Activated T-cell treated with anti-CD3 and anti-CD28 coated beads, Interleukin-2, amount 50 U/mL, for 24 hours (primary cell): ENCODE measurements around the gene MUC6.

Source experiments
- DNase-seq: peaks from one replicate; pipeline ENCODE4 v3.0.0-alpha.2; 2020
- H3K27ac Mint-ChIP-seq: 2 replicates; pipeline ENCODE4 v1.8.0; 2020; ENCODE audit warnings: mild to moderate bottlenecking, mixed read lengths
- H3K27me3 Mint-ChIP-seq: 2 replicates; pipeline ENCODE4 v1.8.0; 2020; ENCODE audit warnings: mixed read lengths
- H3K36me3 Mint-ChIP-seq: 2 replicates; pipeline ENCODE4 v1.8.0; 2020; ENCODE audit warnings: low read depth, mixed read lengths
- H3K4me1 Mint-ChIP-seq: 2 replicates; pipeline ENCODE4 v1.8.0; 2020; ENCODE audit warnings: low read depth, mixed read lengths
- H3K4me3 Mint-ChIP-seq: 2 replicates; pipeline ENCODE4 v1.8.0; 2020; ENCODE audit warnings: mild to moderate bottlenecking, moderate library complexity, mixed read lengths
- H3K9me3 Mint-ChIP-seq: 2 replicates; pipeline ENCODE4 v1.8.0; 2020; ENCODE audit warnings: mixed read lengths

MUC6 gene

DNA sequence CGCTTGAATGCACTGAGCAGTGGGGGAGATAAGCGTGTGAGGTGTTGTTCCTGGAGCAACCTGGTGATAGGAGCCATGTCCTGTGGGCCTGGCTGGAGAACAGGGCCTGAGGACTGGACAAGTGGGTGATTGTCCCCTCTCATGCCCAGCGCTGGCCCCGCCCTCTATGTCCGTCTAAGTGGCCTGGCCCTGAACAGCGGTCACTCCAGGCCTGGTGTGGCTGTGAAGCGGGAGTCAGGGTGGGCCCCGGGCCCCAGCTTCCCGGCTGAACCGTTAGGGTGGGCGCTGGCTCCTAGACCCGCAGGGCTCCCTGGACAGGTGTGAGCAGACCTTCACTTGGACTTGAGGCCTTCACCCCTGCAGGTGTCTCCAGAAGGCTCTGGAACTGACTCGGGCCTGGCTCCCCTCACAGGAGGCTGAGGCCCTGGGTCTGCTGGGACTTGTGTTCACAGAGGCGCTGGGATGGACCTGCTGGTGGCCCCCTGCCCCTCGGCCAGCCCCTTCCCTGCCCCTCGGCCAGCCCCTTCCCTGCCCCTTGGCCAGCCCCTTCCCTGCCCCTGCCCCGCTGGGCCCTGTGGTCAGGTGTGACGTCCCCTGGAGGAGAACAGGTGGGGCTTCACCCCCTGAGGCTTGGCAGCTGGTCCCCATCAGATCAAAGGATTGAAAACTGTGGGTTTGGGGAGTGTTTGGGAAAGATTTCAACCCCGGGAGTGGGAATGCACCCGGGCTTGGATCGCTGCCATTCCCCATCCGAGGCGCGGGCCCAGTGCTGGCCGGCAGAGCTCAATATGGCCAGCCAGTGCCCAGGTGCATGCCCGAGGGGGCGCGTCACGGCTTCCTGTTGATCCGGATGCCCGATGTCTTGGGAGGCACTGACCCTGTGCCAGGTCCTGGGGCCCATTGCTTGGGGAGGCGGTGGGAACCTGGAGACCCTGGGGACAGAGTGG lies 3.2 kb upstream of the MUC6 start:
- Mint-ChIP-seq H3K9me3 (no peaks in the 10 kb centered on the region), H3K4me1 (no peaks in the 10 kb centered on the region), H3K27me3 (peaks cover 4% of the 10 kb centered on the region), H3K4me3 (no peak overlapping the region), H3K36me3 (no peaks in the 10 kb centered on the region), H3K27ac (no peak overlapping the region)
- DNase-seq, result no peak

DNA sequence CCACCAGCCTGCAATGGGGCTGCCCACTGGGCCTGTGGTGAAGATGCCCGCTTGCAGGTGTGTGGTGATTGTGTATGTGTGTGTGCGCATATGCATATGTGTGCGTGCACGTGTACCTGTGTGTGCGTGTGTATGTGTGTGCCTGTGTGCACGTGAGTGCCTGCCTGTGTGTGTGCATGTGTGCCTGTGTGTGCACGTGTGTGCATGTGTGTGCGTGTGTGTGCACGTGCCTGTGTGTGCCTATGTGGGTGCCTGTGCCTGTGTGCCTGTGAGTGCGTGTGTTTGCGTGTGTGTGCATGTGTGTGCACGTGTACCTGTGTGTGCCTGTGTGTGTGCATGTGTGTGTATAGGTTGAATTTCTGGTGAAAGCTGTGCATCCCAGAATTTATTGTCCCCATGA lies 2.4 kb upstream of the MUC6 start:
- Mint-ChIP-seq H3K4me1 (no peaks in the 10 kb centered on the region), H3K27me3 (peaks cover 4% of the 10 kb centered on the region), H3K27ac (no peak overlapping the region), H3K4me3 (no peak overlapping the region), H3K36me3 (no peaks in the 10 kb centered on the region), H3K9me3 (no peaks in the 10 kb centered on the region)
- DNase-seq, result no peak

DNA sequence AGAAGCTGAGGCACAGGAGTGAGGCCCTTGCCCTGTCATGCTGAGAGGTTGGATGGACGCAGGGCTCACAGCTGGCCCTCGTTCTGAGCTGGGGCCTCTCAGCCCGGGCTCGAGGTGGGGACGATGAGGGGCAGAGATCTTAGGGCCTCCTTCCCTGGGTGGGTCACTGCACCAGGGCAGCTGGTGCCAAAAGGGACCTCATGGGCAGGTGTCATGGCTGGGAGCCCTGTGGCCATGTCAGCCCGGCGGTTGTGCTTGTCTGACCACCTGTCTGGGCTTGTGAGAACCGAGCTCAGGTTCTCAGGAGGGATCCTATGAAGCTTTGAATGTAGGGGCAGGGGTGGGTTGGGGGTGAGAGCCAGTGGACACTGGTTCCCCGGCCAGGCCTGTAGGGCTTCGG lies 1.8 kb upstream of the MUC6 start:
- H3K27ac Mint-ChIP-seq, result no peak overlapping the region
- no peak for DNase-seq
- H3K9me3 Mint-ChIP-seq, result no peaks in the 10 kb centered on the region
- no peak overlapping the region for H3K4me3 Mint-ChIP-seq
- no peaks in the 10 kb centered on the region for H3K4me1 Mint-ChIP-seq
- no peaks in the 10 kb centered on the region for H3K36me3 Mint-ChIP-seq
- peaks cover 4% of the 10 kb centered on the region for H3K27me3 Mint-ChIP-seq

DNA sequence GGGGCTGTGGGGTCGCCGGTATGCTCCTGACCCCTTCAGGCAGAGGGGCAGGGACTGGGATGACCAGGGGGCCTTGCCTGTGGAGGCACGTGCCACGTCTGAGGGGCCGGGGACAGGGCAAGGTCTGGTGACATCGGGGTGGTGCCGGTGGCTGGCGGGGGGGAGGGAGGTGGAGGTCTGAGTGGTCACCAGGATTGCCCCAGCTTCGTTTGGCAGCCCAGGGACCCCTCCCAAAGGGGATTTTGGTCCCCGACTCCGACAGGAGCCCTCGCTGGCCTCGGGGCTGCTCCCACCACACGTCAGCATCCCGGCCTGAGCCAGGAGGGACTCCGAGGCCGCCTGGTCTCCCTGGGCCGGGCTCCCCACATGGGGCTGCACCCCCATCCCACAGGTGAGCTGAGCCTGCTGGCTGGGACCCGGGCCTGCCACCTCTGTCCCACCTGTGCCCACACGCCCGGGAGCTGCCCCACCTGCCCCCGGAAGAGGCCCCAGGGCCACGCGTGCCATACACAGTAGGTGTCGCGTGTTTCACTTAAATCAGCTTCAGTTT lies 1.1 kb upstream of the MUC6 start:
- H3K4me1 Mint-ChIP-seq, result no peaks in the 10 kb centered on the region
- no peak overlapping the region for H3K27ac Mint-ChIP-seq
- no peaks in the 10 kb centered on the region for H3K36me3 Mint-ChIP-seq
- H3K4me3 Mint-ChIP-seq, result no peak overlapping the region
- no peaks in the 10 kb centered on the region for H3K9me3 Mint-ChIP-seq
- H3K27me3 Mint-ChIP-seq, result peaks cover 3% of the 10 kb centered on the region
- no peak for DNase-seq

DNA sequence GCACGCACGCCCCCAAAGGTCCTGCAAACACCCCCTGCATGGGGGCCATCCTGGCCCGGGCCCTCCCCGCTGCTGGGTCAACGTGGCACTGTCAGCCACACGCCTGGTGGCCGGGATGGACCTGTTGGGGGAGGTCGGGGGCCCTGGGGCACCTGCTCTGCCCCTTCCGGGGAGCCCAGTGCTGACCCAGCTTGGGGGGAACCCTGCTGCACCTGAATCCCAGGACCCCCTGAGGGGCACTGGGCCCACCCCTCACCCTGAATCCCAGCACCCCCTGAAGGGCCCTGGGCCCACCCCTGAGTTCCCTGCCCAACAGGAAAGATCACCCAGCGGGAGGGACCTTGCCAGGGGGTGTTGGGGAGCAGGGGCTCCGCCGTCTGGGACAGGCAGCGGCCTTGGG lies 413 bp upstream of the MUC6 start:
- H3K9me3 Mint-ChIP-seq, result no peaks in the 10 kb centered on the region
- DNase-seq, result no peak
- H3K36me3 Mint-ChIP-seq, result no peaks in the 10 kb centered on the region
- no peak overlapping the region for H3K27ac Mint-ChIP-seq
- no peaks in the 10 kb centered on the region for H3K27me3 Mint-ChIP-seq
- H3K4me1 Mint-ChIP-seq, result no peaks in the 10 kb centered on the region
- no peak overlapping the region for H3K4me3 Mint-ChIP-seq

DNA sequence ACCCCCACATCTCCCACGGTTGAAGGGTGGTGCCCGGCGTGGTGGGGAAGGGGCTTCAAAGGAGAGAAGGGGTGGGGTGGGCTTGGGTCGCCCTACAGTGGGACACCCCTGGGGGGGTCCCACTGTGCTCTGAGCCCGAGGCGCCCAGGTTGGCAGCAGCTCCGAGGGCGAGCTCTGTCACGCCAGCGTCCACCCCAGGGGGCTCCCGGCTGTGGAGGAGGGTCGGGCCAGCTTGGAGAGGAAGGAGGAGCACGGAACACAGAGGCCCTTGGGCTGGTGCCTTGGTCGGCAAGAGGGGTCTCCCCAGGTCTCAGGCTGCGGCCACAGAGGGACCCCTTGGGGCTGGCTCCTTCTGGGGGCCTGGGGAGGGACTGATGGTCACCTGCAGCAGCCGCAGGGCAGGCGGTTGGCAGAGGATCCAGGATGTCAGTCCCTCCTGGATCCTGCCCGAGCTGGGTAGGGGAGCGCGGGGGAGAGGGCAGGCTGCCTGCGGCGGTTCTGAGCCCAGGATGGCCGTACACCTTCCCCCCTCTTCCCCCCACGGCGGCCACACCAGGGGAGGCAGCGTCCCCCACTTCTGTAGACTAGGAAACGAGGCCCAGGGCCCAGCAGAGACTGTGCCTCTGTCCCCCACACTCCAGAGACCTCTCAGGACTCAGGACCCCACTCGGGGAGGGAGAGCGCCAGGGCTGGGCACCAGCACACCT lies 788 bp downstream of the MUC6 start:
- Mint-ChIP-seq H3K9me3 (no peaks in the 10 kb centered on the region), H3K4me1 (no peaks in the 10 kb centered on the region), H3K27me3 (no peaks in the 10 kb centered on the region), H3K36me3 (no peaks in the 10 kb centered on the region), H3K27ac (no peak overlapping the region), H3K4me3 (no peak overlapping the region)
- DNase-seq, result no peak

DNA sequence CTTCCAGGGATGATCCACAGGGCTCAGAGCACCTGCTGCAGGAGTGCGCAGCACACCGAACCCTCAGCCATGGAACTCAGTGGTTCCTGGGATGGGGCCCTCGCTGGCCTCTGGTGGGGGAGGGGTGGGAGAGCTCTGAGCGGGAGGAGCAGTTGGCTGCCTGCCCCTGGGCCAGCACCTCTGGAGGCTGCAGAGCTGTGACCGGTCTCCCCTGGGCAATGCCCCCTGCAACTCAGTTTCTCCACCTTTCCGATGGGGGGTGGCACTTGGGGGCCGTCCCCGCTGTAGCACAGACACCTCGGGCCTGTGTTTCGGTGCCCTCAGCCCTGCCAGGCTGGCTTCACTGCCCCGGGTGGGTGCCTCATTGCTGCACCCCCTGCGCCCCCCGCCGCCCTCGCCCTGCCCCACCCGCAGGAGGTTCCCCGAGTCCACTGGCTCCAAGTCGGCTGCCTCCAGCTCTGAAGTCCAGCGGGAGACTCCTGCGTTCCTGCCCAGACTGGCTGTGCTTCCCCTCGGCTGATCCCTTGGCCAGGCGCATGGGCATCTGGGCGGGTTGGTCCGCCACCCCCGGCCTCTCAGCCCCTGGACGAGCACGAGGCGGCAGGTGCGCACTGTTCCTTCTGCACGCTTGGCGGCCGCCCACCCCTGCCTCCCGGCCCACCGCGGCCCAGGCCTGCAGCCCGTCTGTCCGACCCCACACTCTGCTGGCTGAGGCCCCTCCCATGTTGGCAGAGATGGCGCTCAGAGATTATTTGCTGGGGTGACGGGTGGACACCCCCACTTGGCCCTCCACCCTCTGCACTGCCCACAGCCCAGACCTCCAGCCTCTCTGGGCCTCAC lies 1.8 kb downstream of the MUC6 start:
- H3K9me3 Mint-ChIP-seq, result no peaks in the 10 kb centered on the region

DNA sequence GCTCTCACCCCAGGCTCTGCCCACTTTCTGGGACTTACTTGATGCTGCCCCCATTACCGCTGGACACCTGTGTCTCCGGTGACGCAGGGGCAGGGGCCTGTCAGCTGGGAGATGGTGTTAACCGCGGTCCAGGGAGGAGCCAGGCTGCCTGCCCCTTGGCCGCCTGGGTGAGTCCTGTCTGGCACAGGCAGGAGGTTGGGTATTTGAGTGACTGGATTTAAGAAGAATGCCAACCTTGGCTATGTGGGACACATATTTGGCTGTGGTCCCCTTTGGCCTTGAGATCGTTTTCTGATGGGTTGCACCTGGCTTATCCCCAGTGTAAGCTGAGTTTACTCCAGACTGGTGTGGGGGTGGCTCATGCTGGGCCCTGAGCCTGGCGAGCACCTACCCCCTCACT lies 2.5 kb downstream of the MUC6 start:
- no peaks in the 10 kb centered on the region for H3K27me3 Mint-ChIP-seq
- no peaks in the 10 kb centered on the region for H3K9me3 Mint-ChIP-seq
- no peak overlapping the region for H3K4me3 Mint-ChIP-seq
- no peaks in the 10 kb centered on the region for H3K36me3 Mint-ChIP-seq
- H3K27ac Mint-ChIP-seq, result no peak overlapping the region
- H3K4me1 Mint-ChIP-seq, result no peaks in the 10 kb centered on the region
- DNase-seq, result no peak

More for the DNA sequence above, 1.8 kb downstream of the MUC6 start:
- DNase-seq, result no peak
- Mint-ChIP-seq H3K4me3 (no peak overlapping the region), H3K27ac (no peak overlapping the region), H3K27me3 (no peaks in the 10 kb centered on the region), H3K36me3 (no peaks in the 10 kb centered on the region), H3K4me1 (no peaks in the 10 kb centered on the region)

DNA sequence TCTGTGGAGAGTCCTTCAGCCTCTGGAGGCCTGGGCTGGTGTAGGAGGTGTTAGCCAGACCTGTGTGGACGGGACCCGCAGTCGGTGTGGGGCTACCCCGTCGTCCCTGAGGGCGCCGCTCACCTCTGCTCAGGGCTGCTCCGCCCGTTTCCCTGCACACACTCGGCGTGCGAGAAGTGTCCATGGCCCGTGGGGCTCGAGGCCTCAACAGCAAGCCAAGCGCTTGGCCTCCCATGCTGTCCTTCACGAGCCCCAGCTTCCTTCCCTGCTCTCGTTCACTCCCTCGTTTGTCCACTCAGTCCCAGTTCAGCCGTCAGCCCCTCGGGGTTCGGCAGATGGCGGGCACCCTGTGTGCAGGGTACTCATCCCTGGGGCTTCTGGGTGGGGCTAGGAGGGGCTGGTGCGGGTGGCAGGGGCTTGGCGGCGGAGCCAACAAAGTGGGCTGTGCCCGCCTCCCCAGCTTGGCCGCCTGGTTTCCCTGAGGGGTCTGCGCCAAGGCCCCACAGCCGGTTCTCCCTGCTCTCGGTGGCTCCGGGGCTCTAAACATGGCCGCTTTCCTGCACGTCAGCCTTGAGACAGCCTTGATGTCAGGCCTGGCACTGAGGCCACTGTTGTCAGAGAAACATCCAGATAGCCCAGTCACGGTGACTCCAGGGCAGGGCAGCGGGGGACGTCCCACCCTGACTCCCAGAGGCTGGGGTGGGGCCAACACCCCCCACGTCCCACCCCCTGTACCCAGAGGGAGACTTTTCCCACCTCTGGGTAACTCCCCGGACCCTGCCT lies 3.3 kb downstream of the MUC6 start:
- Mint-ChIP-seq H3K27ac (no peak overlapping the region), H3K27me3 (no peaks in the 10 kb centered on the region), H3K9me3 (no peaks in the 10 kb centered on the region), H3K36me3 (no peaks in the 10 kb centered on the region), H3K4me3 (no peak overlapping the region), H3K4me1 (no peaks in the 10 kb centered on the region)
- no peak for DNase-seq

DNA sequence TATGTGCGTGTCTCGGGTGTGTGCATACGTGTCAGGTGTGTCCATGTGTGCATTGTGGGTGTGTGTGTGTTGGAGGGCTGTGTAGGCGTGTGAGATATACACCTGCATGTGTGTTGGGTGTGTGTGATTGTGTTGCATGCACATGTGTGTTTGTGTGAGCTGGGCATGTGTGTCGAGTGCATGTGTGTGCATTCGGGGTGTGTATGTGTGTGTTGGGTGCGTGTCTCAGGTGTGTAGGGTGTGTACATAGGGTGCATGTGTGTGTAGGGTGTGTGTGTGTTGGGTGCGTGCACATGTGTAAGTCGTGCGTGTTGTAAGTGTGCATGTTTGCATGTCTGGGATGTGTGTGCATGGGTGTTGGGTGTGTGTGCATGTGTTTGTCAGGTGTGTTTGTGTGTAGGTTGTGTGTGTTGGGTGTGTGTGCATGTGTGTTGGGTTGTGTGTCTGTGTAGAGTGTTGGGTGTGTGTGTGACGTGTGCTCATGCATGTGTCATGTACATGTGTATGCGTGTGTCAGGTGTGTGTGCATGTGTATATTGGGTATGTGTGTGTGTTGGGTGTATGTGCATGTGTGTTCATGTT lies 4.1 kb downstream of the MUC6 start:
- no peak overlapping the region for H3K4me3 Mint-ChIP-seq
- no peaks in the 10 kb centered on the region for H3K4me1 Mint-ChIP-seq
- H3K27ac Mint-ChIP-seq, result no peak overlapping the region
- H3K27me3 Mint-ChIP-seq, result no peaks in the 10 kb centered on the region
- no peaks in the 10 kb centered on the region for H3K9me3 Mint-ChIP-seq
- DNase-seq, result no peak
- H3K36me3 Mint-ChIP-seq, result no peaks in the 10 kb centered on the region

DNA sequence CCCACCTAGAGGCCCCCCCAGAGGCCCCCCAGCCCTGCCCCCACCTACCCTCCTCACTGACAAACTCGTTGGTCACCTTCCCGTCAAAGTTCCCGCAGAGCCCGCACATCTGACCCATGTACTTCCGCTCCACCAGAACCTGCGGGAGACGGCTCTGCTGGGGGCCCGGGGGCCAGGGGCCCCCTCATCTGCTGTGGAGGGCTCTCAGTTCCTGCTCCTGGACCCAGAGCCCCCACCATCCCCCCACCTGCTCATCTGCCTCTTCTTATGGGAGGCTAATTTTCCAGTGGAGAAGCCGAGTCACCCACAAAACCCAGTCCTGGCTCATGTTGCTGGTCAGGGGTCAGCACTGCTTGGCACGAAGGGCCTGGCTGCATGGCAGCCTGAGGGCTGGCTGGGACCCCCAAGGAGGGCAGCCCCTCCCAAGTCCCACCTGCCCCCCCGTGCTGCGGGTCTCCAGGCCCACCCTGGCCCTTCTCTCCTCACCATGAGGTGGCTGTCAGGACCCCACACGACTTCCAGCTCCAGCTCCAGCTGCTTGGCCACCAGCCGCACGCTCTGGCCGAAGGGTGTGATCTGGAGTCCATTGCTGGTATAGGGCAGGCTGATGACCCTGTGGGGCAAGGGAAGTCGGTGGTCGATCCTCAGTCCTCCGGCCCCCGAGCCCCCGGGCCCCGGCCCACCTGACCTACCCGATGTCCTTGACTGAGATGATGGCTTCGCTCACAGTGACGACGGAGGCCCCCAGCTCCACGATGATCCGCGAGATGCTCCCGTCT lies 5.2 kb downstream of the MUC6 start:
- DNase-seq, result no peak
- no peaks in the 10 kb centered on the region for H3K9me3 Mint-ChIP-seq
- H3K27ac Mint-ChIP-seq, result no peak overlapping the region
- no peak overlapping the region for H3K4me3 Mint-ChIP-seq
- no peaks in the 10 kb centered on the region for H3K27me3 Mint-ChIP-seq
- no peaks in the 10 kb centered on the region for H3K4me1 Mint-ChIP-seq
- H3K36me3 Mint-ChIP-seq, result no peaks in the 10 kb centered on the region

DNA sequence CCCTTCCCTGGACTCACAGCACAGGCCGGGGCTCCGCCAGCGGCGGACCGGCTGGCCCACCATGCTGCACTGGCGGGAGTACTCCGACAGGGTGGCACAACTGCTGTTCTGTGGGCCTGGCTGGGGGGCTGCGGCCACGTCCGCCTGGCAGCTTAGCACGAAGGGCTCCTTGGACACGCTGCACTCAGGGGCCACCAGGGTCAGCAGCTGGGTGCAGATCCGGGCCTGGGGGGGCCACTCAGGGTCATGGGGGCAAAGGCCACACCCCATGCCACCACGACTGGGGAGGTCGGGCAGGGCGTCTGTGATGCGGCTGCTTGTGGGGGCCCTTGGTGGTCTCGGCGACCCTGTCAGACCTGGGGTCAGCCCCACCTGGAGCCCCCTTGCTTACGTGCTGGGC lies 6.0 kb downstream of the MUC6 start:
- DNase-seq, result no peak
- Mint-ChIP-seq H3K27me3 (no peaks in the 10 kb centered on the region), H3K27ac (no peak overlapping the region), H3K4me3 (no peak overlapping the region), H3K4me1 (no peaks in the 10 kb centered on the region), H3K9me3 (no peaks in the 10 kb centered on the region), H3K36me3 (no peaks in the 10 kb centered on the region)

DNA sequence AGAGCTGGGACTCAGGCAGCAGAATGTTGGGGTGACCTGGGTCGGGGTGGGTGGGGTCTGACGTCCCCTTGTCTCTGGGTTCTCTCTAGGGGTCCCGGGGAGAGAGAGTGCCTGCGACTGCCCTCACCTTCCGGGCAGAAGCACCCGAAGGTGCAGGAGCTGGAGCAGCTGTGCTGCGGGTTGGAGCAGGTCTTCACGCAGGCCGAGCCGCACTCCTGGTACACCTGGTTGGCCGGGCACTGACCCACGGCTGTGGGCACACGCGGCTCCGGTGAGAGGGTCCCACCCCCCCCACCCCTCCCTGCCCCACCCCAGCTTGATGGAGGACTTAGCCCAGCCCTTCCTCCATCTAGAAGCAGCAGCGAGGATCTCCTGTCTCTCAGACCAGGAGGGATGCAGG lies 6.4 kb downstream of the MUC6 start:
- H3K27ac Mint-ChIP-seq, result no peak overlapping the region
- no peaks in the 10 kb centered on the region for H3K27me3 Mint-ChIP-seq
- DNase-seq, result no peak
- no peak overlapping the region for H3K4me3 Mint-ChIP-seq
- H3K36me3 Mint-ChIP-seq, result no peaks in the 10 kb centered on the region
- H3K9me3 Mint-ChIP-seq, result no peaks in the 10 kb centered on the region
- no peaks in the 10 kb centered on the region for H3K4me1 Mint-ChIP-seq
